ENCODE data around the gene ARFGEF2. TPM values are rescaled to one million over a fixed set of nuclear protein-coding genes. Genes with fewer than 3 reads are reported as not detected.

The ARFGEF2 gene
- total and polyA plus RNA-seq, 2 of the 4 experiments (the other 2 are of a cell fraction) = 10.3 to 39.1 TPM

GRCh38 chr20:48931527-48932374 lies 10.2 kb downstream of the ARFGEF2 start (continued):
- TF ChIP-seq, protein P1, sequence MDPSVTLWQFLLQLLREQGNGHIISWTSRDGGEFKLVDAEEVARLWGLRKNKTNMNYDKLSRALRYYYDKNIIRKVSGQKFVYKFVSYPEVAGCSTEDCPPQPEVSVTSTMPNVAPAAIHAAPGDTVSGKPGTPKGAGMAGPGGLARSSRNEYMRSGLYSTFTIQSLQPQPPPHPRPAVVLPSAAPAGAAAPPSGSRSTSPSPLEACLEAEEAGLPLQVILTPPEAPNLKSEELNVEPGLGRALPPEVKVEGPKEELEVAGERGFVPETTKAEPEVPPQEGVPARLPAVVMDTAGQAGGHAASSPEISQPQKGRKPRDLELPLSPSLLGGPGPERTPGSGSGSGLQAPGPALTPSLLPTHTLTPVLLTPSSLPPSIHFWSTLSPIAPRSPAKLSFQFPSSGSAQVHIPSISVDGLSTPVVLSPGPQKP (IDR thresholded peaks at IDR 0.05; ENCODE audit: borderline replicate concordance, low read depth, low read length) = no peak
- no peak for TF ChIP-seq RFX5 (IDR thresholded peaks at IDR 0.05; ENCODE audit: low read depth, low read length)

Data from IMR-90 (cell line).